CD4-positive, alpha-beta T cell treated with Interleukin-6 for 4 hours (primary cell): ENCODE measurements around the gene SNX33.
A peak's percentile ranks its signal among the peaks of the same experiment; 100 is the strongest.
"Not testable (repeated sequence)": the region's sequence is repeated elsewhere in the genome, so short reads cannot be mapped to it uniquely, and the experiment has no call there.

Experiments used
- DNase-seq: peaks from one replicate; pipeline ENCODE4 v3.0.0-alpha.2; 2020; ENCODE audit warnings: mixed read lengths

Gene SNX33

GRCh38 chr15:75686212-75686642 is 38.5 kb downstream of the SNX33 start:
- DNase-seq = peak; percentile 73

- DNase-seq = no peak
These were observed 40.0 kb downstream of the SNX33 start for GRCh38 chr15:75687486-75688277.

- no peak for DNase-seq
These were observed 40.5 kb downstream of the SNX33 start for GRCh38 chr15:75688278-75688557.

GRCh38 chr15:75688831-75689230 is 41.1 kb downstream of the SNX33 start:
- DNase-seq = no peak

- not testable (repeated sequence) for DNase-seq
These were observed 41.7 kb downstream of the SNX33 start for GRCh38 chr15:75689429-75689828.

GRCh38 chr15:75692311-75692710 is 44.6 kb downstream of the SNX33 start:
- not testable (repeated sequence) for DNase-seq

GRCh38 chr15:75693028-75693427 is 45.3 kb downstream of the SNX33 start:
- not testable (repeated sequence) for DNase-seq

GRCh38 chr15:75693501-75694240 is 46.0 kb downstream of the SNX33 start:
- DNase-seq = no peak

- DNase-seq = no peak
These were observed 46.8 kb downstream of the SNX33 start for GRCh38 chr15:75694241-75695182.

GRCh38 chr15:75695220-75695619 is 47.5 kb downstream of the SNX33 start:
- DNase-seq = no peak

- DNase-seq = no peak
These were observed 48.1 kb downstream of the SNX33 start for GRCh38 chr15:75695634-75696310.

GRCh38 chr15:75696311-75696720 is 48.6 kb downstream of the SNX33 start:
- DNase-seq = no peak

GRCh38 chr15:75696854-75697259 is 49.1 kb downstream of the SNX33 start:
- DNase-seq = no peak

- DNase-seq = no peak
These were observed 49.8 kb downstream of the SNX33 start for GRCh38 chr15:75697523-75697922.

GRCh38 chr15:75697974-75698747 is 50.4 kb downstream of the SNX33 start:
- DNase-seq = not testable (repeated sequence)

GRCh38 chr15:75699517-75699916 is 51.8 kb downstream of the SNX33 start:
- not testable (repeated sequence) for DNase-seq

- DNase-seq = not testable (repeated sequence)
These were observed 52.5 kb downstream of the SNX33 start for GRCh38 chr15:75699961-75700874.

- not testable (repeated sequence) for DNase-seq
These were observed 53.6 kb downstream of the SNX33 start for GRCh38 chr15:75701071-75702003.

GRCh38 chr15:75702436-75702835 is 54.7 kb downstream of the SNX33 start:
- no peak for DNase-seq
